Measurements from ENCODE around the gene PGAP6. TPM values are rescaled to one million over a fixed set of nuclear protein-coding genes. Genes with fewer than 3 reads are reported as not detected.

The PGAP6 gene
- total and polyA plus RNA-seq, 9 of the 15 experiments (the other 6 are each of a cell fraction or from before 2014, with no cell fraction given) = 0.45 to 50.2 (median 39.3) TPM

GRCh38 chr16:369275-369865, 12.4 kb downstream of the PGAP6 start (continued):
- TF ChIP-seq, protein P1, sequence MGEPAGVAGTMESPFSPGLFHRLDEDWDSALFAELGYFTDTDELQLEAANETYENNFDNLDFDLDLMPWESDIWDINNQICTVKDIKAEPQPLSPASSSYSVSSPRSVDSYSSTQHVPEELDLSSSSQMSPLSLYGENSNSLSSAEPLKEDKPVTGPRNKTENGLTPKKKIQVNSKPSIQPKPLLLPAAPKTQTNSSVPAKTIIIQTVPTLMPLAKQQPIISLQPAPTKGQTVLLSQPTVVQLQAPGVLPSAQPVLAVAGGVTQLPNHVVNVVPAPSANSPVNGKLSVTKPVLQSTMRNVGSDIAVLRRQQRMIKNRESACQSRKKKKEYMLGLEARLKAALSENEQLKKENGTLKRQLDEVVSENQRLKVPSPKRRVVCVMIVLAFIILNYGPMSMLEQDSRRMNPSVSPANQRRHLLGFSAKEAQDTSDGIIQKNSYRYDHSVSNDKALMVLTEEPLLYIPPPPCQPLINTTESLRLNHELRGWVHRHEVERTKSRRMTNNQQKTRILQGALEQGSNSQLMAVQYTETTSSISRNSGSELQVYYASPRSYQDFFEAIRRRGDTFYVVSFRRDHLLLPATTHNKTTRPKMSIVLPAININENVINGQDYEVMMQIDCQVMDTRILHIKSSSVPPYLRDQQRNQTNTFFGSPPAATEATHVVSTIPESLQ (CRISPR knock-in tag; IDR thresholded peaks at IDR 0.05) = no peak
- no peak for TF ChIP-seq PTRF (tag; IDR thresholded peaks at IDR 0.05)
- no peak for TF ChIP-seq MEIS2 (IDR thresholded peaks at IDR 0.05; ENCODE audit: partially characterized antibody)
- TF ChIP-seq ZBTB1 (CRISPR knock-in tag; IDR thresholded peaks at IDR 0.05; ENCODE audit: borderline replicate concordance, low read depth) = 0 out of 2 replicates have a peak, but pooled peaks have one; percentile 16
- TF ChIP-seq, protein P2, sequence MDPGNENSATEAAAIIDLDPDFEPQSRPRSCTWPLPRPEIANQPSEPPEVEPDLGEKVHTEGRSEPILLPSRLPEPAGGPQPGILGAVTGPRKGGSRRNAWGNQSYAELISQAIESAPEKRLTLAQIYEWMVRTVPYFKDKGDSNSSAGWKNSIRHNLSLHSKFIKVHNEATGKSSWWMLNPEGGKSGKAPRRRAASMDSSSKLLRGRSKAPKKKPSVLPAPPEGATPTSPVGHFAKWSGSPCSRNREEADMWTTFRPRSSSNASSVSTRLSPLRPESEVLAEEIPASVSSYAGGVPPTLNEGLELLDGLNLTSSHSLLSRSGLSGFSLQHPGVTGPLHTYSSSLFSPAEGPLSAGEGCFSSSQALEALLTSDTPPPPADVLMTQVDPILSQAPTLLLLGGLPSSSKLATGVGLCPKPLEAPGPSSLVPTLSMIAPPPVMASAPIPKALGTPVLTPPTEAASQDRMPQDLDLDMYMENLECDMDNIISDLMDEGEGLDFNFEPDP (CRISPR knock-in tag; IDR thresholded peaks at IDR 0.05) = no peak
- TF ChIP-seq LARP7 (IDR thresholded peaks at IDR 0.05) = no peak
- TF ChIP-seq E2F3 (CRISPR knock-in tag; IDR thresholded peaks at IDR 0.05) = no peak
- no peak for TF ChIP-seq RAD51 (IDR thresholded peaks at IDR 0.05; ENCODE audit: borderline replicate concordance, low read depth)
- no peak for TF ChIP-seq LCOR (CRISPR knock-in tag; IDR thresholded peaks at IDR 0.05)
- TF ChIP-seq, protein P3, sequence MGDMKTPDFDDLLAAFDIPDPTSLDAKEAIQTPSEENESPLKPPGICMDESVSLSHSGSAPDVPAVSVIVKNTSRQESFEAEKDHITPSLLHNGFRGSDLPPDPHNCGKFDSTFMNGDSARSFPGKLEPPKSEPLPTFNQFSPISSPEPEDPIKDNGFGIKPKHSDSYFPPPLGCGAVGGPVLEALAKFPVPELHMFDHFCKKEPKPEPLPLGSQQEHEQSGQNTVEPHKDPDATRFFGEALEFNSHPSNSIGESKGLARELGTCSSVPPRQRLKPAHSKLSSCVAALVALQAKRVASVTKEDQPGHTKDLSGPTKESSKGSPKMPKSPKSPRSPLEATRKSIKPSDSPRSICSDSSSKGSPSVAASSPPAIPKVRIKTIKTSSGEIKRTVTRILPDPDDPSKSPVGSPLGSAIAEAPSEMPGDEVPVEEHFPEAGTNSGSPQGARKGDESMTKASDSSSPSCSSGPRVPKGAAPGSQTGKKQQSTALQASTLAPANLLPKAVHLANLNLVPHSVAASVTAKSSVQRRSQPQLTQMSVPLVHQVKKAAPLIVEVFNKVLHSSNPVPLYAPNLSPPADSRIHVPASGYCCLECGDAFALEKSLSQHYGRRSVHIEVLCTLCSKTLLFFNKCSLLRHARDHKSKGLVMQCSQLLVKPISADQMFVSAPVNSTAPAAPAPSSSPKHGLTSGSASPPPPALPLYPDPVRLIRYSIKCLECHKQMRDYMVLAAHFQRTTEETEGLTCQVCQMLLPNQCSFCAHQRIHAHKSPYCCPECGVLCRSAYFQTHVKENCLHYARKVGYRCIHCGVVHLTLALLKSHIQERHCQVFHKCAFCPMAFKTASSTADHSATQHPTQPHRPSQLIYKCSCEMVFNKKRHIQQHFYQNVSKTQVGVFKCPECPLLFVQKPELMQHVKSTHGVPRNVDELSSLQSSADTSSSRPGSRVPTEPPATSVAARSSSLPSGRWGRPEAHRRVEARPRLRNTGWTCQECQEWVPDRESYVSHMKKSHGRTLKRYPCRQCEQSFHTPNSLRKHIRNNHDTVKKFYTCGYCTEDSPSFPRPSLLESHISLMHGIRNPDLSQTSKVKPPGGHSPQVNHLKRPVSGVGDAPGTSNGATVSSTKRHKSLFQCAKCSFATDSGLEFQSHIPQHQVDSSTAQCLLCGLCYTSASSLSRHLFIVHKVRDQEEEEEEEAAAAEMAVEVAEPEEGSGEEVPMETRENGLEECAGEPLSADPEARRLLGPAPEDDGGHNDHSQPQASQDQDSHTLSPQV (IDR thresholded peaks at IDR 0.05) = no peak
- TF ChIP-seq BRD4 (IDR thresholded peaks at IDR 0.05) = no peak
- TF ChIP-seq FOXM1 (IDR thresholded peaks at IDR 0.05; ENCODE audit: low read depth) = no peak
- no peak for TF ChIP-seq FOXM1 (CRISPR knock-in tag; IDR thresholded peaks at IDR 0.05; ENCODE audit: low read depth)
- no peak for TF ChIP-seq POLR2AphosphoS5 (IDR thresholded peaks at IDR 0.05; ENCODE audit: control insufficient read depth, insufficient read depth, low read depth, low read length)
- no peak for TF ChIP-seq NBN (IDR thresholded peaks at IDR 0.05; ENCODE audit: low read depth)
- TF ChIP-seq ZNF766 (CRISPR knock-in tag; conservative IDR thresholded peaks at IDR 0.05) = no peak
- TF ChIP-seq JUN (IDR thresholded peaks at IDR 0.05; ENCODE audit: borderline replicate concordance, low read depth, low read length) = no peak
- TF ChIP-seq JUN (CRISPR knock-in tag; IDR thresholded peaks at IDR 0.05; ENCODE audit: borderline replicate concordance) = peak; percentile 57; the same call in 1 of the 2 replicates
- no peak for TF ChIP-seq POLR3G (IDR thresholded peaks at IDR 0.05; ENCODE audit: extremely low read depth, insufficient read length, insufficient replicate concordance)
- TF ChIP-seq, protein P4, sequence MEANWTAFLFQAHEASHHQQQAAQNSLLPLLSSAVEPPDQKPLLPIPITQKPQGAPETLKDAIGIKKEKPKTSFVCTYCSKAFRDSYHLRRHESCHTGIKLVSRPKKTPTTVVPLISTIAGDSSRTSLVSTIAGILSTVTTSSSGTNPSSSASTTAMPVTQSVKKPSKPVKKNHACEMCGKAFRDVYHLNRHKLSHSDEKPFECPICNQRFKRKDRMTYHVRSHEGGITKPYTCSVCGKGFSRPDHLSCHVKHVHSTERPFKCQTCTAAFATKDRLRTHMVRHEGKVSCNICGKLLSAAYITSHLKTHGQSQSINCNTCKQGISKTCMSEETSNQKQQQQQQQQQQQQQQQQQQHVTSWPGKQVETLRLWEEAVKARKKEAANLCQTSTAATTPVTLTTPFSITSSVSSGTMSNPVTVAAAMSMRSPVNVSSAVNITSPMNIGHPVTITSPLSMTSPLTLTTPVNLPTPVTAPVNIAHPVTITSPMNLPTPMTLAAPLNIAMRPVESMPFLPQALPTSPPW (CRISPR knock-in tag; IDR thresholded peaks at IDR 0.05) = peak; percentile 70

Measured in K562 (cell line).